ENCODE data around the gene FIG4. TPM values are rescaled to one million over a fixed set of nuclear protein-coding genes. Genes with fewer than 3 reads are reported as not detected.
"Not testable (repeated sequence)": the region's sequence is repeated elsewhere in the genome, so short reads cannot be mapped to it uniquely, and the experiment has no call there.

The FIG4 gene
- total RNA-seq, 2 experiments from 2014 or later: 9.0 to 11.1 TPM

DNA sequence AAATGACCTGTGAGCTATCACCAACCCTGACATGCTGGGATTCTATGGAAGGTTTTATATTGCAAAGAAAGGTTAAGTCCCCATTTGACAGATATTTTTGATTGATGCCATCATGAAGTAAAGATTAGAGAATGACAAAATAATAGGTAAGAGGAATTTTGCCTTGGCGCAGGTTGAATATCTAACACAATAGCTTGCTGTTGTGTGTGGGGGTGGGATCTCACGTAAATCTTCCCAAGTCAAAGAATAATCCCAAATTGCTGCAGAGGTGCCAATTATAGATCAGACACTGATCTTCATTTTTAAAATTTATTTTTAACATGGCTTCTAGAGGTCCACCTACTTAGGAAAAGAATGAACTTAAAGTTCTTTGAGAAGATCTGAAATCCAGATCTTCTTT lies 135.5 kb downstream of the FIG4 start:
- Mint-ChIP-seq H3K36me3 (peaks cover 11% of the 10 kb centered on the region), H3K9me3 (ENCODE audit: low read depth) (peaks cover 9% of the 10 kb centered on the region), H3K27ac (no peak overlapping the region), H3K4me3 (no peak overlapping the region), H3K27me3 (no peaks in the 10 kb centered on the region), H3K4me1 (no peaks in the 10 kb centered on the region)
- CTCF ChIA-PET: no interaction called here
- no peak for ATAC-seq
- no peak for DNase-seq

DNA sequence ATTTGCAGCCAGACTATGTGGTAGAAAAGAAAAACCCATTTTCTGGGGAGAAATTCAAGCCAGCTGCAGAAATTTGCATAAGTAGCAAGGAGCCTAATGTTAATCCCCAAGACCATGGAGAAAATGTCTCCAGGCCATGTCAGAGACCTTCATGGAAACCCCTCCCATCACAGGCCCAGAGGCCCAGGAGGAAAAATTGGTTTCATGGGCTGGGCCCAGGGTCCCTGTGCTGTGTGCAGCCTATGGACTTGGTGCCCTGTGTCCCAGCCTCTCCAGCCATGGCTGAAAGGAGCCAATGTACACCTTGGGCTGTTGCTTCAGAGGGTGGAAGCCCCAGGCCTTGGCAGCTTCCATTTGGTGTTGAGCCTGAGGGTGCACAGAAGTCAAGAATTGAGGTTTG lies 140.3 kb downstream of the FIG4 start:
- DNase-seq; H3K4me1 Mint-ChIP-seq; H3K36me3 Mint-ChIP-seq; ATAC-seq; H3K4me3 Mint-ChIP-seq; H3K27ac Mint-ChIP-seq; CTCF ChIA-PET; H3K27me3 Mint-ChIP-seq; H3K9me3 Mint-ChIP-seq (ENCODE audit: low read depth): not testable (repeated sequence)

DNA sequence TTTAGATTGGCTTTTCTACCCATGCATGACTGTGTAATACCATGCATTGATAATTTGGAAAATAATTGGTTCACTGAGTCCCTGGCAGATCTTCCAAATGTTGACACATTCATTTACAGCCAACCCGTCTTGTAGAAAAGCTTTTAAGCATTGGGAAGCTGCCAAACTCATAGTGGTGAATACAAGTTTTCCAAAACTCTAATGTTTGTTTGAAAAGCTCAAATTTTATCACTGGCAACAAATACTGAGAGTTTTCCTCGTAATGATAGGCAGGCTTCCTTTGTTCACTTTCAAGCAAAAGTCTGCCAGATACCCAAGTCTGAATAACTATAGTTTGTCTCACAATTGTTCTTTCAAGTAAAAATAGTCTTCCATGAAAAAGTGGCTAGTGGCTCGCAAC lies 143.0 kb downstream of the FIG4 start:
- Mint-ChIP-seq H3K9me3 (ENCODE audit: low read depth) (peaks cover 9% of the 10 kb centered on the region), H3K4me3 (no peak overlapping the region), H3K4me1 (no peaks in the 10 kb centered on the region), H3K27me3 (no peaks in the 10 kb centered on the region), H3K36me3 (peaks cover 6% of the 10 kb centered on the region), H3K27ac (no peak overlapping the region)
- DNase-seq (no peak), ATAC-seq (no peak)
- CTCF ChIA-PET: no interaction called here

DNA sequence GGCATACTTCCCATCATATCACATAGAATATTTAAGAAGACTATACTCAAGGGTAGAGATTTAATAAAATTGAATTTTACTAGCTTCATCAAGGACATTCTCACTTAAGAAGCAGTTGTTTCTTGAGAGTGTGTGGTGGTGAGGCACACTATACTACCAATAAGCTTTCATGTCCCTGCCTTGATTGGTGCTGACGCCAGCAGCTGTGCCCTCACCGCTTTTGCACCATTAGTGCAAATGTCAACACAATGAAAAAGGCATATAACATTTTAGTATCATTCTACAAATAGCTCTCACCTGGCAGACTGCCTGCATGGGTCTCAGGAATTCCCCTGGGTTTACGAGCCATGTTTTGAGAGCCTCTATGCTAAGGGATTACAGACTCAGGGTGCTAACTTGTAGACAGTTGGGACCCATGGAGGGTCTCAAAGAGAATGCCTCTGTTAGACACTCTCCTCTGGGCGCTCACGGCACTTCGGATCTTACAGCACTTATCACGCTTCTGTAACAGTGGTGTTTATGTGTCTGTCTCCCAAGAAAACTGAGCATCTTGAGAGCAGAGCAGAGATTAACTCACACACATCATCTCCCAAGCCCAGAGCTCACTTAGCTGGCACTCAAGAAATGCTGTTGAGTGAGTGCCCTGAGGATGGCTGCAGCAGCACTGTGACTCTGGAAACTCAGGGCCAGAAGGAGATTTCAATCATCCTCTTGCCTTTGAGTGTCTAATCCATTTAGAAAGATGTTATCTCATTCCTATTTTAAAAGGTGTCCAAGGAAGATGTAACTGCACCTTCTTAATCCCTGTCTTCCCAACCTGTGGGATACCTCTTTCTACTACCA lies 143.7 kb downstream of the FIG4 start:
- no peak overlapping the region for H3K4me3 Mint-ChIP-seq
- peaks cover 8% of the 10 kb centered on the region for H3K9me3 Mint-ChIP-seq (ENCODE audit: low read depth)
- no peaks in the 10 kb centered on the region for H3K27me3 Mint-ChIP-seq
- H3K36me3 Mint-ChIP-seq: peaks cover 6% of the 10 kb centered on the region
- CTCF ChIA-PET: interaction anchor here (0.6 kb wide), 1 partner anchor 1106 kb away, joined by 3 read pairs; no protein-coding TSS in a partner anchor
- DNase-seq (no peak), ATAC-seq (no peak)
- no peak overlapping the region for H3K27ac Mint-ChIP-seq
- H3K4me1 Mint-ChIP-seq: no peaks in the 10 kb centered on the region

DNA sequence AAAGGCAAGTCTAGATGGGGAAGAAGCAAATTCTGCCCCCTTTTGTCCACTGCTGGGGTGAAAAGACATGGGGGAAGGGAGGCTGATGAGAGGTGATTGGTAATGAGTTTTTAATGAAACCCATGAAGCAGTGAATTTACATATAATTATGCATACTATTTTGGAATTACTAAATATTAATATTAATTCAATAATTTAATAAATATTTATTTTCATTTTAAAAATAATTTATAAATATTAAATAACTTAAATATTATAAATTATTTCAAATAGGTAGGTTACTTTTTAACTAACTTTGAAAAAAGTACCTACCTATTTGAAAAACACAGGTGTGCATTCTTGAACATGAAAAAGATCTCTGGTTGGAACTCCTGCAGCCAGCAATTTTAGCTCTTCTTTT lies 148.9 kb downstream of the FIG4 start:
- Mint-ChIP-seq H3K27me3 (no peaks in the 10 kb centered on the region), H3K27ac (no peak overlapping the region), H3K4me3 (no peak overlapping the region), H3K36me3 (no peaks in the 10 kb centered on the region), H3K4me1 (no peaks in the 10 kb centered on the region), H3K9me3 (ENCODE audit: low read depth) (no peaks in the 10 kb centered on the region)
- ATAC-seq (no peak), DNase-seq (no peak)
- CTCF ChIA-PET: no interaction called here

DNA sequence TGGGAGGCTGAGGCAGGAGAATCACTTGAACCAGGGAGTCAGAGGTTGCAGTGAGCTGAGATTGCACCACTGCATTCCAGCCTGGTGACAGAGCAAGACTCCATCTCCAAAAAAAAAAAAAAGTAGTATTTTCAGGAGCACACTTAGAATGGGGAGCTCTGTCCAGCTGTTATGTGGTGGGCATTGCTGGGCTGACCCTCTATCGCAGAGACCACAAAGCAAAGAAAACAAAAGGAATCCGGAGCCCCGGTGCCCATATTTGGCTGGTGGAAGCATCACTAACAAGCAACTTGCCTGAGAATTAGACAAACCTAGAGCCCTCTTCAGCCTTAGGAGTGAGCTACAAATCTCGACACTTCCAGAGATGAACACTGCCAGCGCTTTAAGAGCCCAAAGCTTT lies 149.7 kb downstream of the FIG4 start:
- H3K27me3 Mint-ChIP-seq: no peaks in the 10 kb centered on the region
- CTCF ChIA-PET: no interaction called here

DNA sequence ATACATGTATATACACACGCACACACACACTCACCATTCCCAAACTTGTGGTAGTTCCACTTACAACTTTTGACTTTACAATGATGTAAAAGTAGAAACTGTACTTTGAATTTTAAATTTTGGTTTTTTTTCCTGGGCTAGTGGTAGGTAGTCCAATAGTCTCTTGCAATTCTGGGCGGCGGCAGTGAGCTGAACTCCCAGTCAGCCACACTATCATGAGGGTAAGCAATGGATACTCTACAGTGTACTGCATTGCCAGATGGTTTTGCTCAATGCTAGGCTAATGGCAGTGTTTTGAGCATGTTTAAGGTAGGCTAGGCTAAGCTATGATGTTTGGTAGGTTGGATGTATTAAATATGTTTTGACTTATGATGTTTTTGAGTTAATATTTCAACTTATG lies 150.8 kb downstream of the FIG4 start:
- Mint-ChIP-seq H3K36me3 (no peaks in the 10 kb centered on the region), H3K4me3 (no peak overlapping the region), H3K9me3 (ENCODE audit: low read depth) (no peaks in the 10 kb centered on the region), H3K4me1 (no peaks in the 10 kb centered on the region), H3K27ac (no peak overlapping the region), H3K27me3 (no peaks in the 10 kb centered on the region)
- ATAC-seq (no peak), DNase-seq (no peak)
- CTCF ChIA-PET: no interaction called here

More for the DNA sequence above, 149.7 kb downstream of the FIG4 start:
- Mint-ChIP-seq H3K9me3 (ENCODE audit: low read depth) (no peaks in the 10 kb centered on the region), H3K4me3 (no peak overlapping the region), H3K27ac (no peak overlapping the region), H3K36me3 (no peaks in the 10 kb centered on the region), H3K4me1 (no peaks in the 10 kb centered on the region)
- DNase-seq (no peak), ATAC-seq (no peak)

DNA sequence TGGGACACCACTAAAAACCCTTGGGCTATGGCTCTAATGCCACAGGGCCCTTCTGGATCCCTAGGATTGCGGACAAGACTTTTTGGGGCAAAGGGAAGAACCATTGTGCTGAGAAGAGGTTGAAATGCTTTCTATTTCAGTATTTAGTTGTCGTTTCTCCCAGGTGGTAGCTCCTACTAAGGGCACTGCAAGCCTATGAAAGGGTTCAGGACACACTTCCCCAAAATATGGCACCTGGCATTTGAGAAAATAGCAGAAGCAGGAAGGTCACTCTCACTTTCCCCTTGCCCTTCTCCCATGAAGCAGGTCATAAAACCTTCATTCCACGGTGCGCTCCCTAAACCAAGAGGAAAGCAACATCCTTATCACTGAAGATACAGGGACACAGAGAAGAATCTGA lies 161.6 kb downstream of the FIG4 start:
- Mint-ChIP-seq H3K36me3 (no peaks in the 10 kb centered on the region), H3K27me3 (no peaks in the 10 kb centered on the region), H3K27ac (no peak overlapping the region), H3K9me3 (ENCODE audit: low read depth) (no peaks in the 10 kb centered on the region), H3K4me3 (no peak overlapping the region), H3K4me1 (no peaks in the 10 kb centered on the region)
- CTCF ChIA-PET: no interaction called here
- no peak for DNase-seq
- ATAC-seq: no peak

DNA sequence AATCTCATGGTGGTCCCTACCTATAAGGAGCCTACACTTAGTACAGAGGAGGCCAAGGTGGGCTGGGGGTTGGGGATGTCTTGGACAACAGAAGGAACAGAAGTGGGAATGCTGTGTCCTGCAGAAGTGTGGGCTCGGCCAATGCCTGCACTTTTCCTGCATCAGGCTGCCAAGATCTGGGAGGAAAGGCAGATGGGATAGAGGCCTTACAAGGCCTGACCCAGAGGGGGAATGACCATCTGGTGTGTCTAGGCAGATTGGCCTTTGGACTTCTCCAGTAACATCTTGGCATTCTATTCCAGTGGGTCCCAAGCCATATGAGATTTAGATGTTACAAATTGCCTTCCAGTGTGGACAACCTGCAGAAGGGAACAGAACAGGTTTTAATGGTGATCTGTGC lies 162.3 kb downstream of the FIG4 start:
- Mint-ChIP-seq H3K9me3 (ENCODE audit: low read depth) (no peaks in the 10 kb centered on the region), H3K4me1 (no peaks in the 10 kb centered on the region), H3K27ac (no peak overlapping the region), H3K4me3 (no peak overlapping the region), H3K27me3 (no peaks in the 10 kb centered on the region), H3K36me3 (no peaks in the 10 kb centered on the region)
- ATAC-seq: no peak
- DNase-seq: no peak
- CTCF ChIA-PET: no interaction called here

DNA sequence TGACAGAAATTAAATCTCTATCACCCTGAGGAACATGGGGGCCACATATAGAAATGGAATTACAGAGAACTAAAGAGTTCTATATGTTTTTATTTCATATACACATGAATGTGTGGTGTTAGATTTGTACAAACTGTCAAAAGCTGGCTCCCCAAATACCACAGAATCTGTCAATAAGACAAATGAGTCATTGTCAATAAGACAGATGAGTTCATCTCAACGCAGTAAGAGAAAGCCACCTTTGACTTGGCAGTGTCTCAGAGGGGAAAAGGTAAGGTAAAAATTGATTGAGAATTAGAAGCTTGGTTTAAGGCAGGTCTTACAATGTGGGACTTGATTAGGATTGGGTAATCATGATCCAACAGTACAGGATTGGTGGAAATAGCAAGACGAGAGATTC lies 162.9 kb downstream of the FIG4 start:
- no peaks in the 10 kb centered on the region for H3K27me3 Mint-ChIP-seq
- no peaks in the 10 kb centered on the region for H3K36me3 Mint-ChIP-seq
- no peak overlapping the region for H3K27ac Mint-ChIP-seq
- H3K4me3 Mint-ChIP-seq: no peak overlapping the region
- ATAC-seq (no peak), DNase-seq (no peak)
- CTCF ChIA-PET: no interaction called here
- no peaks in the 10 kb centered on the region for H3K9me3 Mint-ChIP-seq (ENCODE audit: low read depth)
- H3K4me1 Mint-ChIP-seq: no peaks in the 10 kb centered on the region

DNA sequence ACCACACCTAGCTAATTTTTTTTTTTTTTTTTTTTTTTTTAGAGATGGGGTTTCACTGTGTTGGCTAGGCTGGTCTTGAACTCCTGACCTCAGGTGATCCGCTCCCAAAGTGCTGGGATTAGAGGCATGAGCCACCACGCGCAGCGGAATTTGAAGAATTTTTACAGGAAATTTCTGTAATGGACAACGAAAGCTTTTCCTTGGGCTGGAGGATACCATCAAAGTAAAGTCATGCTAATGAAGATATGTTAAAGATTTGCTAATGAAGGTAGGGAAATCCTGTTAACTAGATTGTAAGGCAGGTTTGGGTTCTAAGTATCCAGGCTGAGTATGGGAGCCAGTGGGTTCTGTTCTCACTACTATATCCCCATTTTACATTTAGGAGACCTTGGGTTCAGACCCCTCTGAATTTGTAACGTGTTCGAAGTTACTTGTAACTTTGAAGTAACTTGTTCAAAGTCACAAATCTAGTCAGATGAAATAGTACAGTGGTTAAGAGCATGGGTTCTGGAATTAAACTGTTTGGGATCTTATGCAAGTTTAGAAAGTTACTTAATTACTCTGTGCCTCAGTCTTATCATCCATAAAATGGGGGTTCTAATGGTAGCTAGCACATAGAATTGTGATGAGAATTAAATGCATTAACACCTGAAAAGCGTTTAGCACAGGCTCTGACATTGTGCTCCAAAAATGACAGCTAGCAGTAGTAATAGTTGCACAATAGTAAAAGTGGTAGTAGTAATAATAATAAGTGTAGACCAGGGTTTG lies 163.6 kb downstream of the FIG4 start:
- Mint-ChIP-seq H3K4me3 (no peak overlapping the region), H3K27ac (no peak overlapping the region), H3K36me3 (no peaks in the 10 kb centered on the region), H3K9me3 (ENCODE audit: low read depth) (no peaks in the 10 kb centered on the region), H3K4me1 (no peaks in the 10 kb centered on the region), H3K27me3 (no peaks in the 10 kb centered on the region)
- ATAC-seq (no peak), DNase-seq (no peak)
- CTCF ChIA-PET: no interaction called here

DNA sequence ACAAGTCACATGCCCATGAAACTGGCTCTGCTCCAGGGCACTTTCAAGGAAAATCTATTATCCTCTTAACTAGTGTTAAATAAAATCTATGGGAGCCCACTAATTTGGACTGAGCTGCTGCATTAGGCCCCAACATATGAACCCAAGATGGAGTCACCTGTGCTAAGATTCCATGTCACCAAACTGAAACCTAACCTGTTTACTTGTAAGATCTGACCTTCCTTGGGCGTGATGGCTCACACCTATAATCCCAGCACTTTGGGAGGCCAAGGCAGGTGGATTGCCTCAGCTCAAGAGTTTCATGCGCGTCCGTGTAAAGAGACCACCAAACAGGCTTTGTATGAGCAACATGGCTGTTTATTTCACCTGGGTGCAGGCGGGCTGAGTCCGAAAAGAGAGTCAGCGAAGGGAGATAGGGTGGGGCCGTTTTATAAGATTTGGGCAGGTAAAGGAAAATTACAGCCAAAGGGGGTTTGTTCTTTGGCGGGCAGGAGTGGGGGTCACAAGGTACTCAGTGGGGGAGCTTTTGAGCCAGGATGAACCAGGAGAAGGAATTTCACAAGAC lies 164.5 kb downstream of the FIG4 start:
- H3K4me3 Mint-ChIP-seq; CTCF ChIA-PET; H3K36me3 Mint-ChIP-seq; DNase-seq; ATAC-seq; H3K27me3 Mint-ChIP-seq; H3K4me1 Mint-ChIP-seq; H3K27ac Mint-ChIP-seq; H3K9me3 Mint-ChIP-seq (ENCODE audit: low read depth): not testable (repeated sequence)

DNA sequence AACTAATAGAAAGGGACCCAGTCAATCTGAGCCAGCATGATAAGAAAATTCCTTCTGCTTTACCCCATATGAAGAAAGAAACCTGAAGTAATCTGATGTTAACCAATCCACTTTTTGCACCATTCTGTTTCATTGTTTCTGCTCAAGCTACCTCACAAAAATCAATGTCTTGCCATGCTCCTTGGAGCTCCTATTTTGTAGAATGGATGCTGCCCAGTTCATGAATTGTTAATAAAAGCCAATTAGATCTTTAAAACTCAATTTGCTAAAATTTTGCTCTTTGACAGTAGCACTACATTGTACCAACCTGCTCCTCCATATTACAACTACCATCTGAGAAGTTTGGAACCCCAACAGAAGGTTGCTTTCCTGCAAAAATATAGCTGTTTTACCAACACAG lies 170.8 kb downstream of the FIG4 start:
- Mint-ChIP-seq H3K36me3 (no peaks in the 10 kb centered on the region), H3K27ac (no peak overlapping the region), H3K9me3 (ENCODE audit: low read depth) (no peaks in the 10 kb centered on the region), H3K4me3 (no peak overlapping the region), H3K27me3 (peaks cover 9% of the 10 kb centered on the region), H3K4me1 (no peaks in the 10 kb centered on the region)
- DNase-seq: no peak
- CTCF ChIA-PET: no interaction called here
- no peak for ATAC-seq

DNA sequence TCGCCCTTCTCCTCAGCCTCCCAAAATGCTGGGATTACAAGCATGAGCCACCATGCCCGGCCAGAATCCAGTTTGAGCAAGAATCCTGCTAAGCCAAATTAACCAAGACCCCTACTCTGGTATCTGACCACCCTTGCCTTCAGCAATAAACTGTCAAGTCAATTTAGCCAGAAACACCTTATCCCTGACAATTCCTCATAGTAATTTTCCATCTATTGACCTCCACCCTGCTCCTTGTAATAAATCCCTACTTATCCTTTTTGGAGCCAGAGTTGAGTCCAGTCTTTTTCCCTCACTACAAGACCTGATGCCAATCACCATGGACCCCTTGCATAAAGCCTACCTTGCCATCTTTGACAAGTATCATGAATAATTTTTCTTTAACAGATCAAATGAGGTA lies 173.0 kb downstream of the FIG4 start:
- no peak for ATAC-seq
- CTCF ChIA-PET: no interaction called here
- H3K9me3 Mint-ChIP-seq (ENCODE audit: low read depth): no peaks in the 10 kb centered on the region
- no peak overlapping the region for H3K4me3 Mint-ChIP-seq
- no peak overlapping the region for H3K27ac Mint-ChIP-seq
- peaks cover 13% of the 10 kb centered on the region for H3K27me3 Mint-ChIP-seq
- no peaks in the 10 kb centered on the region for H3K36me3 Mint-ChIP-seq
- no peaks in the 10 kb centered on the region for H3K4me1 Mint-ChIP-seq
- no peak for DNase-seq

Measured in activated CD8-positive, alpha-beta memory T cell treated with anti-CD3 and anti-CD28 coated beads, Interleukin-2, amount 10 ng/mL, durations not matched to agents 7 days and 5 days (primary cell).